Omental fat pad (tissue), 4 donors: ENCODE results near the gene SPINK8. TPM values are rescaled to one million over a fixed set of nuclear protein-coding genes. Genes with fewer than 3 reads are reported as not detected.

Source experiments
- ATAC-seq: fragments of 150-250 bp; one replicate; pipeline ENCODE4 v1.9.1; 2016; ENCODE audit warnings: mild to moderate bottlenecking, moderate library complexity; ENCODE audit not compliant: low FRiP score
- DNase-seq: peaks from one replicate; pipeline ENCODE4 v3.0.0-alpha.2; 2019; ENCODE audit warnings: low spot score
- CTCF ChIP-seq, 3 donors: fragments of 450-650 bp; IDR thresholded peaks; one replicate each; pipeline ENCODE4 v1.5.1; 2016 to 2017; ENCODE audit warnings: antibody characterized with exemption in 3 of 3, mild to moderate bottlenecking in 3 of 3, moderate library complexity in 2 of 3
- total RNA-seq, 4 donors: library from RNA; depleted of rRNA; stranded (reverse); fragments of >200 nt; gene quantifications; one replicate each; pipeline ENCODE4 v1.1.0, GENCODE V29; 2016

The SPINK8 gene
- total RNA-seq, 4 donors from 2014 or later, result not detected

DNA sequence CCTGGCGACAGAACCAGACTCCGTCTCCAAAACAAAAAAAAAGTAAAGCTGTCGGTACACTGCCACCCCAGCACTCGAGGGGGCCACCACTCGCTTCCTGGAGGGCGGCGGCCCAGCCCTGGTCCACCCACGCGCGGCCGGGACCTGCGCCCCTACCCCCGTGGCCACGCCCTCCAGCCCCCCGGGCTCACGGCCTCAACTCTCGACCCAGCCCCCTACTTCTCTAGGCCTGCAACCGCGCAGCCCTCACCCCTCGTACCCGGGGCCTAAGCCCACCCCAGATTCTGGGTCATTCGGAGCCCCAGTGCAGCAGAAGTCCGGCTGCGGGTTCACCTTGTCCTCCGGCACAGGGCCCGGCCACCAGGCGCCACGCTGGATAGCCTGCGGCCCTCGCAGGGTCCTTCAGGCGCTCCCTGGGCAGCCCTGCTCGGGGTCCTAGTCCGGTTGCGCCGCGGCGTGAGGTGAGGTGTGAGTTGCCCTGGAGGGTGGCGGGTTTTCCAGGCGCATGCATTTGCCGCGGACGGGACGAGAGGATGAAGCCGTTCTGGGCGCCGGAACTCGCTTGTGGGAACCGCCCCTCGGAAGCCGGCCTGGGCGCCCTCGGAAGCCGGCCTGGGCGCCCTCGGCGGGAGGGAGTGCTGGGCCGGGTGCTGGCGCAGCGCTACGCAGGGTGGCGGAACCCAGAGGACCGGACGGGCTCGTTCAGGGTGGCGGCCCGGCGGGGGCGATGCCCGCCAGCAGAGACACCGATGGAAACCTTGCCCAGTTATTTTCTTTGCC, 32.3 kb downstream of the SPINK8 start, which contains the start of gene NME6:
TSS of gene NME6 (minus strand) at position 348 of the 780 bp plus-strand sequence.
- TF ChIP-seq CTCF (IDR thresholded peaks at IDR 0.05), result no peak
- DNase-seq (peak; percentile 71), ATAC-seq (peak; percentile 96)

GRCh38 chr3:48299746-48300712, 33.4 kb downstream of the SPINK8 start:
- no peak for ATAC-seq
- TF ChIP-seq CTCF (IDR thresholded peaks at IDR 0.05), result no peak
- DNase-seq, result no peak

- DNase-seq, result no peak
- TF ChIP-seq CTCF (IDR thresholded peaks at IDR 0.05), result no peak
- no peak for ATAC-seq
Measured at GRCh38 chr3:48297111-48297810, 36.2 kb downstream of the SPINK8 start.

GRCh38 chr3:48296699-48297098, 36.8 kb downstream of the SPINK8 start:
- ATAC-seq, result no peak
- no peak for TF ChIP-seq CTCF (IDR thresholded peaks at IDR 0.05)
- DNase-seq, result no peak

- ATAC-seq (no peak), DNase-seq (no peak)
- no peak for TF ChIP-seq CTCF (IDR thresholded peaks at IDR 0.05)
Measured at GRCh38 chr3:48294611-48295263, 38.7 kb downstream of the SPINK8 start.

- no peak for DNase-seq
- TF ChIP-seq CTCF (IDR thresholded peaks at IDR 0.05), result no peak
- no peak for ATAC-seq
Measured at GRCh38 chr3:48289659-48290058, 43.8 kb downstream of the SPINK8 start.
